HCT116 (cell line): ENCODE measurements around the gene RNASE1. TPM values are rescaled to one million over a fixed set of nuclear protein-coding genes. Genes with fewer than 3 reads are reported as not detected.

Experiments used
- ATAC-seq: fragments of 200-7000 bp; cut with Tn5 transposase; 2 replicates; pipeline ENCODE4 v1.9.1; 2020; ENCODE audit warnings: mild to moderate bottlenecking, moderate library complexity
- BruUV-seq: library from RNA; stranded (reverse); fragments of 400-500 nt; replicated peaks from 2 replicates; lab custom pipeline; 2021; lab: Mats Ljungman, UMichigan
- CTCF ChIA-PET: fragments of 300-600 bp; sonication (Branson Sonifier 250); formaldehyde crosslinking; loops from one replicate; lab custom pipeline; 2021; ENCODE audit warnings: antibody characterized with exemption; lab: Charles Lee
- POLR2A ChIA-PET: fragments of 300-600, 350-600 bp; sonication (Branson Sonifier 250); formaldehyde crosslinking; loops from one replicate; lab custom pipeline; 2021; ENCODE audit warnings: antibody characterized with exemption; lab: Charles Lee
- RAD21 ChIA-PET, 2 experiments: fragments of 300-600 bp; sonication (Branson Sonifier 250); formaldehyde crosslinking; loops; one replicate each; lab custom pipeline; 2023; ENCODE audit warnings: low total read pairs in 2 of 2; ENCODE audit not compliant: uncharacterized antibody in 2 of 2, unreplicated experiment in 2 of 2, low non-redundant PET in 1 of 2; lab: Charles Lee
- DNase-seq: peaks from one replicate; pipeline ENCODE4 v3.0.0-alpha.2; 2010; ENCODE audit warnings: low read depth, low spot score
- H2AFZ ChIP-seq: fragments of 200-600 bp; shearing (Covaris generic), sonication (generic); 2 replicates; pipeline ENCODE4 v1.6.1; 2017; ENCODE audit warnings: low read depth, mixed run types, mixed read lengths, antibody characterized with exemption, low read length; ENCODE audit not compliant: poor library complexity, severe bottlenecking
- H3K27ac ChIP-seq: 2 replicates; pipeline ENCODE4 v1.5.1; 2012; ENCODE audit warnings: low read depth, low read length
- H3K27me3 ChIP-seq: fragments of 200-600 bp; sonication (generic); 2 replicates; pipeline ENCODE4 v1.6.1; 2016; ENCODE audit warnings: mixed run types, low read length, mixed read lengths; ENCODE audit not compliant: insufficient read depth
- H3K36me3 ChIP-seq, 2 experiments: fragments of 200-500 bp in 1 of 2; fragments of 200-600 bp in 1 of 2; sonication (Bioruptor generic) in 1 of 2; sonication (generic) in 1 of 2; 2 replicates each; pipeline versions ENCODE4 v1.5.1 to v1.6.1; 2014 to 2016; ENCODE audit warnings: low read length in 2 of 2, inconsistent platforms in 1 of 2, mixed read lengths in 1 of 2, mixed run types in 1 of 2; ENCODE audit not compliant: insufficient read depth in 2 of 2, control insufficient read depth in 1 of 2
- H3K4me1 ChIP-seq, 2 experiments: fragments of 200-600 bp in 1 of 2; sonication (generic) in 1 of 2; 2 replicates each; pipeline versions ENCODE4 v1.5.1 to v1.6.1; 2012 to 2017; ENCODE audit warnings: low read length in 2 of 2, inconsistent platforms in 1 of 2, mild to moderate bottlenecking in 1 of 2, mixed read lengths in 1 of 2, mixed run types in 1 of 2, moderate library complexity in 1 of 2; ENCODE audit not compliant: insufficient read depth in 2 of 2, control insufficient read depth in 1 of 2
- H3K4me2 ChIP-seq: fragments of 200-600 bp; sonication (generic); 2 replicates; pipeline ENCODE4 v1.6.1; 2017; ENCODE audit warnings: mixed run types, low read length, mixed read lengths
- H3K4me3 ChIP-seq, 2 experiments: fragments of 200-600 bp in 1 of 2; sonication (generic) in 1 of 2; replicated peaks in 1 of 2; 2 replicates each; pipeline ENCODE4 v1.5.1; 2011 to 2016; ENCODE audit warnings: low read length in 2 of 2, control low read depth in 1 of 2, low read depth in 1 of 2, mild to moderate bottlenecking in 1 of 2, mixed read lengths in 1 of 2, mixed run types in 1 of 2
- H3K79me2 ChIP-seq: fragments of 200-600 bp; sonication (generic); 2 replicates; pipeline ENCODE4 v1.6.1; 2017; ENCODE audit warnings: mild to moderate bottlenecking, mixed run types, low read length, moderate library complexity, mixed read lengths; ENCODE audit not compliant: insufficient read depth
- H3K9ac ChIP-seq: fragments of 200-600 bp; sonication (generic); 2 replicates; pipeline ENCODE4 v1.6.1; 2016; ENCODE audit warnings: low read length, mixed read lengths
- H3K9me2 ChIP-seq: fragments of 200-600 bp; sonication (generic), shearing (Covaris generic); 2 replicates; pipeline ENCODE4 v1.6.1; 2017; ENCODE audit warnings: mixed run types, mild to moderate bottlenecking, moderate library complexity; ENCODE audit not compliant: insufficient read depth
- H3K9me3 ChIP-seq, 2 experiments: fragments of 200-500 bp in 1 of 2; fragments of 200-600 bp in 1 of 2; sonication (Bioruptor generic) in 1 of 2; sonication (generic) in 1 of 2; 2 replicates each; pipeline ENCODE4 v1.6.1; 2014 to 2017; ENCODE audit warnings: low read length in 2 of 2, mixed read lengths in 2 of 2, inconsistent platforms in 1 of 2, low read depth in 1 of 2, mild to moderate bottlenecking in 1 of 2, mixed run types in 1 of 2, moderate library complexity in 1 of 2; ENCODE audit not compliant: control insufficient read depth in 1 of 2, insufficient read depth in 1 of 2
- H4K20me1 ChIP-seq: fragments of 200-600 bp; sonication (generic), shearing (Covaris generic); 2 replicates; pipeline ENCODE4 v1.6.1; 2017; ENCODE audit warnings: mixed run types, mild to moderate bottlenecking, moderate library complexity; ENCODE audit not compliant: insufficient read depth
- ATF3 ChIP-seq: IDR thresholded peaks from 2 replicates; pipeline ENCODE4 v1.6.1; 2012
- CBX3 ChIP-seq: IDR thresholded peaks from 2 replicates; pipeline ENCODE4 v1.6.1; 2012; ENCODE audit warnings: low read depth
- CEBPB ChIP-seq: IDR thresholded peaks from 2 replicates; pipeline ENCODE4 v1.6.1; 2012; ENCODE audit warnings: low read depth
- CTCF ChIP-seq, 3 experiments: fragments of 200-600 bp in 1 of 3; sonication (generic) in 1 of 3; IDR thresholded peaks in 2 of 3; conservative IDR thresholded peaks in 1 of 3; 2 replicates each; pipeline ENCODE4 v1.5.1; 2012 to 2017; ENCODE audit warnings: low read depth in 2 of 3, low read length in 2 of 3, antibody characterized with exemption in 1 of 3, borderline replicate concordance in 1 of 3, control low read depth in 1 of 3, mild to moderate bottlenecking in 1 of 3, mixed read lengths in 1 of 3, mixed run types in 1 of 3, moderate library complexity in 1 of 3; ENCODE audit not compliant: insufficient read depth in 1 of 3
- EZH2 ChIP-seq: fragments of 200-600 bp; sonication (generic); IDR thresholded peaks from 2 replicates; pipeline ENCODE4 v1.6.1; 2017; ENCODE audit warnings: antibody characterized with exemption, mixed run types
- EZH2phosphoT487 ChIP-seq: fragments of 200-600 bp; IDR thresholded peaks from 2 replicates; pipeline ENCODE4 v1.6.1; 2018; ENCODE audit warnings: antibody characterized with exemption, borderline replicate concordance
- POLR2A ChIP-seq: IDR thresholded peaks from 2 replicates; pipeline ENCODE4 v1.7.0; 2011; ENCODE audit warnings: borderline replicate concordance; ENCODE audit not compliant: insufficient read depth, insufficient read length; ENCODE audit errors: extremely low read depth
- POLR2AphosphoS5 ChIP-seq: IDR thresholded peaks from 2 replicates; pipeline ENCODE4 v1.6.1; 2011; ENCODE audit warnings: mild to moderate bottlenecking, low read depth, low read length, moderate library complexity
- RAD21 ChIP-seq: IDR thresholded peaks from 2 replicates; pipeline ENCODE4 v1.6.1; 2012; ENCODE audit warnings: low read depth, mild to moderate bottlenecking
- SIN3A ChIP-seq: IDR thresholded peaks from 2 replicates; pipeline ENCODE4 v1.6.1; 2012; ENCODE audit warnings: low read depth
- SRF ChIP-seq: IDR thresholded peaks from 2 replicates; pipeline ENCODE4 v1.6.1; 2012; ENCODE audit warnings: low read depth
- YY1 ChIP-seq: IDR thresholded peaks from 2 replicates; pipeline ENCODE4 v1.6.1; 2011; ENCODE audit warnings: low read length, low read depth, moderate library complexity, mild to moderate bottlenecking; ENCODE audit not compliant: insufficient replicate concordance; ENCODE audit errors: extremely low read depth
- ZNF274 ChIP-seq: fragments of 200-500 bp; sonication (Bioruptor generic); IDR thresholded peaks from 2 replicates; pipeline ENCODE4 v1.6.1; 2014; ENCODE audit warnings: mild to moderate bottlenecking, low read depth, low read length, inconsistent platforms
- intact Hi-C: fragments of 100-400 bp; cut with micrococcal nuclease; formaldehyde crosslinking; loops from 2 replicates; pipeline ENCODE4 v1.10.0; 2022
- total RNA-seq: library from RNA; stranded (reverse); gene quantifications from one replicate; pipeline ENCODE4 v1.2.1, GENCODE V29; 2021; ENCODE audit not compliant: unreplicated experiment

Gene RNASE1
- total RNA-seq, 1 experiment from 2014 or later: 3.3 TPM

GRCh38 chr14:20757965-20758364 lies 44.7 kb downstream of the RNASE1 start:
- H3K4me3 ChIP-seq: no peak overlapping the region

GRCh38 chr14:20755037-20755436 lies 47.6 kb downstream of the RNASE1 start:
- no peak overlapping the region for H3K9ac ChIP-seq
- no peaks in the 10 kb centered on the region for H3K9me2 ChIP-seq
- no peaks in the 10 kb centered on the region for H3K36me3 ChIP-seq
- no peak overlapping the region for H2AFZ ChIP-seq
- H3K9me3 ChIP-seq: peaks cover 13 to 17% of the 10 kb centered on the region in 2 experiments; a peak in 3 of 4 replicates
- H4K20me1 ChIP-seq: no peaks in the 10 kb centered on the region
- H3K27ac ChIP-seq: no peak overlapping the region
- no peaks in the 10 kb centered on the region for H3K4me1 ChIP-seq
- H3K79me2 ChIP-seq: no peaks in the 10 kb centered on the region
- ChIA-PET CTCF (no interaction called here), RAD21 (no interaction called here), POLR2A (no interaction called here)
- DNase-seq (no peak), ATAC-seq (no peak)
- no TSS peak for BruUV-seq
- H3K4me2 ChIP-seq: no peak overlapping the region
- intact Hi-C loops: no loop called here
- H3K4me3 ChIP-seq: no peak overlapping the region
- H3K27me3 ChIP-seq: no peaks in the 10 kb centered on the region
- TF ChIP-seq ATF3 (no peak), CBX3 (no peak), CEBPB (no peak), ZNF274 (no peak), POLR2AphosphoS5 (no peak), RAD21 (no peak), SIN3A (no peak), YY1 (no peak), CTCF (IDR thresholded peaks at IDR 0.05 in 2 of 3, conservative IDR thresholded peaks at IDR 0.05 in 1 of 3; ENCODE audit: borderline replicate concordance in 1 of 3, insufficient read depth in 1 of 3, low read depth in 2 of 3, low read length in 2 of 3) (no peak), POLR2A (no peak), EZH2 (no peak), SRF (no peak)

More at GRCh38 chr14:20757965-20758364, 44.7 kb downstream of the RNASE1 start:
- Histone ChIP-seq H3K79me2 (no peaks in the 10 kb centered on the region), H3K27me3 (no peaks in the 10 kb centered on the region), H3K4me1 (no peaks in the 10 kb centered on the region), H3K9ac (no peak overlapping the region), H3K27ac (no peak overlapping the region), H3K9me2 (no peaks in the 10 kb centered on the region), H3K9me3 (peaks cover under 1 to 3% of the 10 kb centered on the region in 2 experiments; a peak in 3 of 4 replicates), H3K36me3 (no peaks in the 10 kb centered on the region), H3K4me2 (no peak overlapping the region), H4K20me1 (no peaks in the 10 kb centered on the region), H2AFZ (no peak overlapping the region)
- POLR2A ChIA-PET: no interaction called here
- no TSS peak for BruUV-seq
- RAD21 ChIA-PET: no interaction called here
- no peak for DNase-seq
- TF ChIP-seq RAD21 (peak; percentile 37; the same call in 1 of the 2 replicates), CTCF (IDR thresholded peaks at IDR 0.05 in 2 of 3, conservative IDR thresholded peaks at IDR 0.05 in 1 of 3; ENCODE audit: borderline replicate concordance in 1 of 3, insufficient read depth in 1 of 3, low read depth in 2 of 3, low read length in 2 of 3) (peak; percentile 12 to 47 (median 41); a peak in 4 of 6 replicates), CEBPB (no peak), EZH2phosphoT487 (no peak)
- ATAC-seq: no peak
- CTCF ChIA-PET: interaction anchor here (0.8 to 1.2 kb wide), 3 partner anchors 10 to 99 kb away, joined by 3 to 4 read pairs (median 3); no protein-coding TSS in a partner anchor
- intact Hi-C loops: no loop called here
